MCF 10A (cell line): Measurements from ENCODE around the gene NXF2B. TPM values are rescaled to one million over a fixed set of nuclear protein-coding genes. Genes with fewer than 3 reads are reported as not detected.

ENCODE experiments used
- BruUV-seq: library from RNA; stranded (reverse); fragments of 400-500 nt; replicated peaks from 2 replicates; lab custom pipeline; 2021; lab: Mats Ljungman, UMichigan
- CTCF ChIA-PET: fragments of 300-600 bp; sonication (Branson Sonifier 250); formaldehyde crosslinking; extraction: SDS; loops from one replicate; lab custom pipeline; 2021; ENCODE audit warnings: antibody characterized with exemption, inconsistent platforms; lab: Yijun Ruan, JAX
- POLR2A ChIA-PET: fragments of 300-600, 350-650 bp; sonication (Branson Sonifier 250); formaldehyde crosslinking; extraction: SDS; loops from one replicate; lab custom pipeline; 2020; ENCODE audit warnings: antibody characterized with exemption, inconsistent platforms; lab: Yijun Ruan, JAX
- DNase-seq: peaks from one replicate; pipeline ENCODE4 v3.0.0-alpha.2; 2018; ENCODE audit not compliant: unreplicated experiment
- H3K27ac Mint-ChIP-seq: one replicate; pipeline ENCODE4 v1.8.0; 2022; ENCODE audit warnings: mild to moderate bottlenecking, low read depth, mixed read lengths; ENCODE audit not compliant: unreplicated experiment
- H3K27me3 Mint-ChIP-seq: one replicate; pipeline ENCODE4 v1.8.0; 2022; ENCODE audit warnings: mixed read lengths; ENCODE audit not compliant: insufficient read depth, unreplicated experiment
- H3K36me3 Mint-ChIP-seq: one replicate; pipeline ENCODE4 v1.8.0; 2022; ENCODE audit warnings: mild to moderate bottlenecking, moderate library complexity, mixed read lengths; ENCODE audit not compliant: insufficient read depth, unreplicated experiment
- H3K4me1 Mint-ChIP-seq: one replicate; pipeline ENCODE4 v1.8.0; 2022; ENCODE audit warnings: mixed read lengths; ENCODE audit not compliant: insufficient read depth, unreplicated experiment
- H3K4me3 Mint-ChIP-seq: one replicate; pipeline ENCODE4 v1.8.0; 2022; ENCODE audit warnings: mild to moderate bottlenecking, moderate library complexity, mixed read lengths; ENCODE audit not compliant: unreplicated experiment
- H3K9me3 Mint-ChIP-seq: one replicate; pipeline ENCODE4 v1.8.0; 2022; ENCODE audit warnings: mixed read lengths; ENCODE audit not compliant: unreplicated experiment
- intact Hi-C: fragments of 100-400 bp; cut with micrococcal nuclease; formaldehyde crosslinking; loops from 2 replicates; pipeline ENCODE4 v1.14.1; 2022
- total RNA-seq: library from RNA; stranded (reverse); gene quantifications from 2 replicates; pipeline ENCODE4 v1.2.3, GENCODE V29; 2022
- TF ChIP-seq, protein P1 (sequence below): fragments of 200-600 bp; IDR thresholded peaks from one replicate; pipeline ENCODE4 v1.8.0; 2022; ENCODE audit warnings: antibody characterized with exemption, mild to moderate bottlenecking; ENCODE audit not compliant: unreplicated experiment

NXF2B gene
- total RNA-seq, 1 experiment from 2014 or later: not detected

DNA sequence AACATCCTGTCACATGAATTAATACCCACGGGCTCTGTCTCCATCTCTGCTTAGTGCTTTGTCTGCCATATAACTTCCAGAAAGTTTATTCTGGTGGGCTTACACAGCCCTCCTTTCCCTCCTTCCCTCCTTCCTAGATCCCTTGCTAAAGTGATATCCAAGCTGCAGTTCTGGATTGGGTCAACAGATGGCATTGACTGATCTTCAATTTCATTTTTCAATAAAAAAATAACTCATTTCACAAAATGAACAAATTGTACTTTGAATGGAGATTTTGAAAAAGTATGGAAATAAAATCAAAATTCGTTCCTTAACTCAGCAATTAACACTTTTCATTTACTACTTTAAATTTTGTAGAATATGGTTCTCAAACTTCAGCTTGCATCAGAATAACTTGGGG lies 97.9 kb downstream of the NXF2B start:
- Mint-ChIP-seq H3K9me3 (no peaks in the 10 kb centered on the region), H3K27me3 (peaks cover 13% of the 10 kb centered on the region), H3K4me1 (no peaks in the 10 kb centered on the region), H3K36me3 (no peaks in the 10 kb centered on the region), H3K27ac (no peak overlapping the region), H3K4me3 (no peak overlapping the region)
- TF ChIP-seq, protein P1, sequence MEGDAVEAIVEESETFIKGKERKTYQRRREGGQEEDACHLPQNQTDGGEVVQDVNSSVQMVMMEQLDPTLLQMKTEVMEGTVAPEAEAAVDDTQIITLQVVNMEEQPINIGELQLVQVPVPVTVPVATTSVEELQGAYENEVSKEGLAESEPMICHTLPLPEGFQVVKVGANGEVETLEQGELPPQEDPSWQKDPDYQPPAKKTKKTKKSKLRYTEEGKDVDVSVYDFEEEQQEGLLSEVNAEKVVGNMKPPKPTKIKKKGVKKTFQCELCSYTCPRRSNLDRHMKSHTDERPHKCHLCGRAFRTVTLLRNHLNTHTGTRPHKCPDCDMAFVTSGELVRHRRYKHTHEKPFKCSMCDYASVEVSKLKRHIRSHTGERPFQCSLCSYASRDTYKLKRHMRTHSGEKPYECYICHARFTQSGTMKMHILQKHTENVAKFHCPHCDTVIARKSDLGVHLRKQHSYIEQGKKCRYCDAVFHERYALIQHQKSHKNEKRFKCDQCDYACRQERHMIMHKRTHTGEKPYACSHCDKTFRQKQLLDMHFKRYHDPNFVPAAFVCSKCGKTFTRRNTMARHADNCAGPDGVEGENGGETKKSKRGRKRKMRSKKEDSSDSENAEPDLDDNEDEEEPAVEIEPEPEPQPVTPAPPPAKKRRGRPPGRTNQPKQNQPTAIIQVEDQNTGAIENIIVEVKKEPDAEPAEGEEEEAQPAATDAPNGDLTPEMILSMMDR: no peak
- intact Hi-C loops: no loop called here
- DNase-seq: no peak
- ChIA-PET CTCF (interaction anchor here (0.6 to 0.7 kb wide), 2 partner anchors 733 to 1214 kb away, joined by 3 to 7 read pairs; no protein-coding TSS in a partner anchor), POLR2A (no interaction called here)
- no TSS peak for BruUV-seq

GRCh38 chrX:102339312-102340298 lies 100.2 kb downstream of the NXF2B start:
- no peaks in the 10 kb centered on the region for H3K4me1 Mint-ChIP-seq
- no peaks in the 10 kb centered on the region for H3K9me3 Mint-ChIP-seq
- intact Hi-C loops: no loop called here
- H3K27ac Mint-ChIP-seq: no peak overlapping the region
- DNase-seq: no peak
- peaks cover 13% of the 10 kb centered on the region for H3K27me3 Mint-ChIP-seq
- no peak overlapping the region for H3K4me3 Mint-ChIP-seq
- TF ChIP-seq, protein P1: no peak
- H3K36me3 Mint-ChIP-seq: no peaks in the 10 kb centered on the region
- POLR2A ChIA-PET: no interaction called here
- BruUV-seq: no TSS peak
- CTCF ChIA-PET: interaction anchor here (1.1 kb wide), 1 partner anchor 272 kb away, joined by 3 read pairs; no protein-coding TSS in a partner anchor

GRCh38 chrX:102338162-102338561 lies 101.6 kb downstream of the NXF2B start:
- intact Hi-C loops: no loop called here
- ChIA-PET POLR2A (no interaction called here), CTCF (interaction anchor here (1.1 kb wide), 1 partner anchor 270 kb away, joined by 3 read pairs; no protein-coding TSS in a partner anchor)
- Mint-ChIP-seq H3K27me3 (peaks cover 13% of the 10 kb centered on the region), H3K4me1 (no peaks in the 10 kb centered on the region), H3K9me3 (no peaks in the 10 kb centered on the region), H3K36me3 (no peaks in the 10 kb centered on the region), H3K27ac (no peak overlapping the region), H3K4me3 (no peak overlapping the region)
- TF ChIP-seq, protein P1: no peak
- no TSS peak for BruUV-seq
- DNase-seq: no peak

Other genes with a start within 250 kb of the NXF2B start
- gene TCP11X1, start 224.7 kb downstream of the NXF2B start, total RNA-seq: not detected in 2 replicates
- not detected in 2 replicates for gene NXF2, start 192.8 kb downstream of the NXF2B start, total RNA-seq
- not detected in 2 replicates for gene TCP11X2, start 31.8 kb upstream of the NXF2B start, total RNA-seq
- gene TMSB15A, start 76.7 kb upstream of the NXF2B start, total RNA-seq: not detected in 2 replicates
- 15.2 and 16.3 TPM in 2 replicates for gene ARMCX5, start 159.5 kb upstream of the NXF2B start, total RNA-seq
- 1.2 and 2.0 TPM in 2 replicates for gene GPRASP1, start 211.5 kb upstream of the NXF2B start, total RNA-seq